SK-N-SH treated with all-trans-retinoic acid at 6 μM for 48 hours (cell line): ENCODE measurements around the gene ANKS1A.

ENCODE experiments used
- ATAC-seq: fragments of 200-7000 bp; cut with Tn5 transposase; 3 replicates; pipeline ENCODE4 v1.9.1; 2020; ENCODE audit warnings: mild to moderate bottlenecking, moderate library complexity
- ARNTL ChIP-seq: fragments of 450-650 bp; formaldehyde crosslinking; IDR thresholded peaks from 2 replicates; pipeline ENCODE4 v1.5.0; 2020; ENCODE audit warnings: low read depth, mild to moderate bottlenecking, moderate library complexity, borderline replicate concordance
- BACH2 ChIP-seq: fragments of 250-450 bp; sonication (Bioruptor Pico); IDR thresholded peaks from 2 replicates; pipeline ENCODE4 v1.9.0; 2021; ENCODE audit warnings: mild to moderate bottlenecking, borderline replicate concordance
- CREB5 ChIP-seq: fragments of 250-450 bp; sonication (Bioruptor Pico); IDR thresholded peaks from 2 replicates; pipeline ENCODE4 v1.5.1; 2020; ENCODE audit warnings: low read depth, mild to moderate bottlenecking, moderate library complexity
- CSRNP3 ChIP-seq: fragments of 250-450 bp; sonication (Bioruptor Pico); IDR thresholded peaks from 2 replicates; pipeline ENCODE4 v1.5.1; 2021; ENCODE audit warnings: mild to moderate bottlenecking, moderate library complexity
- ESRRG ChIP-seq: fragments of 250-450 bp; sonication (Bioruptor Pico); IDR thresholded peaks from 2 replicates; pipeline ENCODE4 v1.6.1; 2021; ENCODE audit warnings: mild to moderate bottlenecking
- GLIS3 ChIP-seq: fragments of 250-450 bp; sonication (Bioruptor Pico); IDR thresholded peaks from 2 replicates; pipeline ENCODE4 v1.5.0; 2020; ENCODE audit warnings: mild to moderate bottlenecking, moderate library complexity
- OSR1 ChIP-seq: fragments of 250-450 bp; sonication (Bioruptor Pico); IDR thresholded peaks from 2 replicates; pipeline ENCODE4 v1.8.0; 2022; ENCODE audit warnings: moderate library complexity, mild to moderate bottlenecking, inconsistent platforms
- PPARA ChIP-seq: fragments of 250-450 bp; sonication (Bioruptor Pico); IDR thresholded peaks from 2 replicates; pipeline ENCODE4 v1.5.0; 2020; ENCODE audit warnings: mild to moderate bottlenecking, borderline replicate concordance
- RARB ChIP-seq: fragments of 250-450 bp; sonication (Bioruptor Pico); IDR thresholded peaks from 2 replicates; pipeline ENCODE4 v1.8.0; 2021; ENCODE audit warnings: mild to moderate bottlenecking, moderate library complexity
- SNAI2 ChIP-seq: fragments of 250-450 bp; sonication (Bioruptor Pico); IDR thresholded peaks from 2 replicates; pipeline ENCODE4 v1.5.0; 2020; ENCODE audit warnings: mild to moderate bottlenecking, moderate library complexity
- TCF4 ChIP-seq: fragments of 250-450 bp; sonication (Bioruptor Pico); IDR thresholded peaks from 2 replicates; pipeline ENCODE4 v1.8.0; 2021; ENCODE audit warnings: mild to moderate bottlenecking, moderate library complexity, borderline replicate concordance
- TOX ChIP-seq: fragments of 250-450 bp; sonication (Bioruptor Pico); IDR thresholded peaks from 2 replicates; pipeline ENCODE4 v1.8.0; 2021; ENCODE audit warnings: mild to moderate bottlenecking, moderate library complexity, borderline replicate concordance
- TSHZ2 ChIP-seq: fragments of 250-450 bp; sonication (Bioruptor Pico); IDR thresholded peaks from 2 replicates; pipeline ENCODE4 v1.5.0; 2020; ENCODE audit warnings: mild to moderate bottlenecking, moderate library complexity
- ZC3H10 ChIP-seq: fragments of 250-450 bp; sonication (Bioruptor Pico); IDR thresholded peaks from 2 replicates; pipeline ENCODE4 v1.5.1; 2021; ENCODE audit warnings: mild to moderate bottlenecking, moderate library complexity
- ZFP3 ChIP-seq: fragments of 250-450 bp; sonication (Bioruptor Pico); IDR thresholded peaks from 2 replicates; pipeline ENCODE4 v1.5.0; 2020; ENCODE audit warnings: mild to moderate bottlenecking, moderate library complexity
- ZFP30 ChIP-seq: fragments of 450-650 bp; formaldehyde crosslinking; IDR thresholded peaks from 2 replicates; pipeline ENCODE4 v1.5.0; 2022; ENCODE audit warnings: mild to moderate bottlenecking, moderate library complexity
- ZNF70 ChIP-seq: fragments of 450-650 bp; formaldehyde crosslinking; IDR thresholded peaks from 2 replicates; pipeline ENCODE4 v1.5.0; 2020; ENCODE audit warnings: mild to moderate bottlenecking, moderate library complexity

The ANKS1A gene

GRCh38 chr6:35050757-35051330, 161.8 kb downstream of the ANKS1A start:
- ATAC-seq = no peak
- TF ChIP-seq ZFP30 (no peak), TOX (CRISPR knock-in tag) (no peak), OSR1 (no peak), TCF4 (CRISPR knock-in tag) (no peak), RARB (CRISPR knock-in tag) (no peak), ZNF70 (CRISPR knock-in tag) (no peak), TSHZ2 (CRISPR knock-in tag) (no peak)

- no peak for ATAC-seq
- no peak for TF ChIP-seq ZNF70 (CRISPR knock-in tag)
- no peak for TF ChIP-seq PPARA (CRISPR knock-in tag)
- TF ChIP-seq RARB (CRISPR knock-in tag) = no peak
- TF ChIP-seq GLIS3 = no peak
These were observed 162.3 kb downstream of the ANKS1A start for GRCh38 chr6:35051396-35051795.

- no peak for ATAC-seq
- no peak for TF ChIP-seq ZFP3 (CRISPR knock-in tag)
- TF ChIP-seq ZFP30 = no peak
- TF ChIP-seq CSRNP3 (CRISPR knock-in tag) = no peak
- no peak for TF ChIP-seq GLIS3
- no peak for TF ChIP-seq SNAI2 (CRISPR knock-in tag)
- no peak for TF ChIP-seq ZC3H10
- no peak for TF ChIP-seq TCF4 (CRISPR knock-in tag)
- no peak for TF ChIP-seq ESRRG (CRISPR knock-in tag)
- no peak for TF ChIP-seq BACH2 (CRISPR knock-in tag)
- no peak for TF ChIP-seq TOX (CRISPR knock-in tag)
- no peak for TF ChIP-seq OSR1
- no peak for TF ChIP-seq CREB5 (CRISPR knock-in tag)
These were observed 163.0 kb downstream of the ANKS1A start for GRCh38 chr6:35051997-35052583.

- TF ChIP-seq ZFP3 (CRISPR knock-in tag) = no peak
- TF ChIP-seq OSR1 = no peak
- ATAC-seq = no peak
These were observed 163.9 kb downstream of the ANKS1A start for GRCh38 chr6:35052694-35053565.

- TF ChIP-seq ZC3H10 = no peak
- TF ChIP-seq ARNTL (CRISPR knock-in tag) = no peak
- TF ChIP-seq GLIS3 = no peak
- no peak for TF ChIP-seq ZFP3 (CRISPR knock-in tag)
- TF ChIP-seq TCF4 (CRISPR knock-in tag) = no peak
- no peak for TF ChIP-seq SNAI2 (CRISPR knock-in tag)
- TF ChIP-seq CREB5 (CRISPR knock-in tag) = no peak
- TF ChIP-seq BACH2 (CRISPR knock-in tag) = no peak
- no peak for TF ChIP-seq TSHZ2 (CRISPR knock-in tag)
- ATAC-seq = no peak
These were observed 164.6 kb downstream of the ANKS1A start for GRCh38 chr6:35053701-35054100.
